OCI-LY1 (cell line): Measurements from ENCODE around the gene SYT7.

Experiments
- H2AFZ ChIP-seq: fragments of 200-600 bp; sonication (generic), shearing (Covaris generic); 2 replicates; pipeline ENCODE4 v1.6.0; 2014; ENCODE audit warnings: antibody characterized with exemption, mild to moderate bottlenecking, low read length
- H3F3A ChIP-seq: fragments of 200-600 bp; sonication (generic), shearing (Covaris generic); 2 replicates; pipeline ENCODE4 v1.6.0; 2014; ENCODE audit warnings: mild to moderate bottlenecking, antibody characterized with exemption, low read length, moderate library complexity; ENCODE audit not compliant: insufficient read depth
- H3K27ac ChIP-seq: fragments of 200-600 bp; sonication (generic); 2 replicates; pipeline ENCODE4 v1.5.1; 2014; ENCODE audit warnings: low read length, mixed run types, mild to moderate bottlenecking, low read depth; ENCODE audit not compliant: poor library complexity, severe bottlenecking
- H3K27me3 ChIP-seq: fragments of 200-600 bp; sonication (generic); 2 replicates; pipeline ENCODE4 v1.6.0; 2014; ENCODE audit warnings: antibody characterized with exemption, mild to moderate bottlenecking, low read length, moderate library complexity; ENCODE audit not compliant: insufficient read depth
- H3K36me3 ChIP-seq: fragments of 200-600 bp; sonication (generic); 2 replicates; pipeline ENCODE4 v1.6.1; 2014; ENCODE audit warnings: mild to moderate bottlenecking, antibody characterized with exemption, low read length, moderate library complexity, mixed read lengths; ENCODE audit not compliant: insufficient read depth
- H3K4me1 ChIP-seq: fragments of 200-600 bp; sonication (generic); 2 replicates; pipeline ENCODE4 v1.5.1; 2014; ENCODE audit warnings: mild to moderate bottlenecking, low read length, moderate library complexity; ENCODE audit not compliant: insufficient read depth, severe bottlenecking
- H3K4me2 ChIP-seq: fragments of 200-600 bp; sonication (generic), shearing (Covaris generic); 2 replicates; pipeline ENCODE4 v1.6.1; 2014; ENCODE audit warnings: low read length
- H3K4me3 ChIP-seq: fragments of 200-600 bp; sonication (generic); 2 replicates; pipeline ENCODE4 v1.5.1; 2014; ENCODE audit warnings: low read length, low read depth, mild to moderate bottlenecking, mixed read lengths; ENCODE audit not compliant: poor library complexity, severe bottlenecking
- H3K79me2 ChIP-seq: fragments of 200-600 bp; shearing (Covaris generic); 2 replicates; pipeline ENCODE4 v1.6.1; 2016; ENCODE audit warnings: mixed run types, low read length, mixed read lengths; ENCODE audit not compliant: insufficient read depth
- H3K9ac ChIP-seq: fragments of 200-600 bp; sonication (generic), shearing (Covaris generic); 2 replicates; pipeline ENCODE4 v1.6.1; 2014; ENCODE audit warnings: mild to moderate bottlenecking, low read length, mixed read lengths
- H3K9me2 ChIP-seq: fragments of 200-600 bp; sonication (generic), shearing (Covaris generic); 2 replicates; pipeline ENCODE4 v1.6.1; 2014; ENCODE audit warnings: low read depth, mild to moderate bottlenecking, low read length, mixed read lengths
- H3K9me3 ChIP-seq: fragments of 200-600 bp; shearing (Covaris generic); 2 replicates; pipeline ENCODE4 v1.6.1; 2014; ENCODE audit warnings: low read length, mixed read lengths
- H4K20me1 ChIP-seq: fragments of 200-600 bp; sonication (generic), shearing (Covaris generic); 2 replicates; pipeline ENCODE4 v1.6.0; 2016; ENCODE audit warnings: mild to moderate bottlenecking, low read length; ENCODE audit not compliant: insufficient read depth
- EZH2 ChIP-seq: fragments of 200-600 bp; sonication (generic), shearing (Covaris generic); IDR thresholded peaks from 2 replicates; pipeline ENCODE4 v1.8.0; 2017; ENCODE audit warnings: borderline replicate concordance, mixed run types, mild to moderate bottlenecking, antibody characterized with exemption, low read length, moderate library complexity, mixed read lengths
- TF ChIP-seq, protein P1 (sequence below): fragments of 200-600 bp; sonication (generic), shearing (Covaris generic); IDR thresholded peaks from 2 replicates; pipeline ENCODE4 v1.5.1; 2017; ENCODE audit warnings: mild to moderate bottlenecking, antibody characterized with exemption, low read length, moderate library complexity, mixed read lengths

The SYT7 gene

DNA sequence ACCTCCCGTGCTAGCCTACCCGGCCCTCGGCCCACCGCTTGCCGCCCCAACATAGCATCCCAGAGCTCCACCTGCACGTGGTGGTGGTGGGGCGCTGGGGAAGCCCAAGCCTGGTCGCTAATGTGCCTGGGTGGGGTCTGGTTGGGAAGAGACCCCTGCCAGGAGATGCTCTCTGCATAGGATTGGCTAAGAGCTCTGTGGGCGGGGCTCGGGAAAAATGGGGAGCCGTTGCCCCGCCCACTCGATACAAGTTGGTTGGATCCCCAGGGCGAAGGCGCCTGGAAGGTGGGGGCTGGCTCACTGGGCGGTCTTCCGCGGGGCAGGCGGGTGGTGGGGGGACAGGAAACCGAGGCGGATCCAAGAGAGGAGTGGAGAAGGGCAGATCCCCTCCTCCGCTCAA is 64.7 kb downstream of the SYT7 start:
- H3F3A ChIP-seq: no peaks in the 10 kb centered on the region
- H3K79me2 ChIP-seq: no peaks in the 10 kb centered on the region
- H3K4me3 ChIP-seq: no peak overlapping the region
- no peak overlapping the region for H3K4me2 ChIP-seq
- no peaks in the 10 kb centered on the region for H4K20me1 ChIP-seq
- no peaks in the 10 kb centered on the region for H3K36me3 ChIP-seq
- no peak overlapping the region for H2AFZ ChIP-seq
- H3K9me2 ChIP-seq: no peaks in the 10 kb centered on the region
- H3K9ac ChIP-seq: no peak overlapping the region
- H3K9me3 ChIP-seq: no peaks in the 10 kb centered on the region
- TF ChIP-seq, protein P1, sequence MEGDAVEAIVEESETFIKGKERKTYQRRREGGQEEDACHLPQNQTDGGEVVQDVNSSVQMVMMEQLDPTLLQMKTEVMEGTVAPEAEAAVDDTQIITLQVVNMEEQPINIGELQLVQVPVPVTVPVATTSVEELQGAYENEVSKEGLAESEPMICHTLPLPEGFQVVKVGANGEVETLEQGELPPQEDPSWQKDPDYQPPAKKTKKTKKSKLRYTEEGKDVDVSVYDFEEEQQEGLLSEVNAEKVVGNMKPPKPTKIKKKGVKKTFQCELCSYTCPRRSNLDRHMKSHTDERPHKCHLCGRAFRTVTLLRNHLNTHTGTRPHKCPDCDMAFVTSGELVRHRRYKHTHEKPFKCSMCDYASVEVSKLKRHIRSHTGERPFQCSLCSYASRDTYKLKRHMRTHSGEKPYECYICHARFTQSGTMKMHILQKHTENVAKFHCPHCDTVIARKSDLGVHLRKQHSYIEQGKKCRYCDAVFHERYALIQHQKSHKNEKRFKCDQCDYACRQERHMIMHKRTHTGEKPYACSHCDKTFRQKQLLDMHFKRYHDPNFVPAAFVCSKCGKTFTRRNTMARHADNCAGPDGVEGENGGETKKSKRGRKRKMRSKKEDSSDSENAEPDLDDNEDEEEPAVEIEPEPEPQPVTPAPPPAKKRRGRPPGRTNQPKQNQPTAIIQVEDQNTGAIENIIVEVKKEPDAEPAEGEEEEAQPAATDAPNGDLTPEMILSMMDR: no peak
- TF ChIP-seq EZH2: no peak
- H3K27ac ChIP-seq: no peak overlapping the region
- H3K4me1 ChIP-seq: no peaks in the 10 kb centered on the region
- no peaks in the 10 kb centered on the region for H3K27me3 ChIP-seq

DNA sequence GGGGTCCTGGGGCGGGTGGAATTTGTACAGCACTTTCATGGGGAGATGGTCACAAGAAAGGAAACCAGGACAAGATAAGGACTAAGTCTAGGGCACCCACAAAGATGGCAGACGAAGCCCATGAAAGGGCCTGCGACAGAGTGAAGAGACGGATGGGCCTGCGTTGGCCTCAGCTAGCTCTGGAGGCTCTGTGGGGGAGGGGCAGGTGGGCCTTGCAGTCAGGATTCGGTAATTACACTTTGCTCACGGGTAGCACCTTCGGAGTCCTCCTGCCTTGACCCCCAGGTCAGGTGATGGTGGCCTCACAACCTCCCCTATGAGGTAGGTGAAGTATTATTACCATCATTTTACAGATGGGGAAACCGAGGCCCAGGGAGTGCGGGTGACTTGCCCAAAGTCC is 65.2 kb downstream of the SYT7 start:
- Histone ChIP-seq H3K9me3 (no peaks in the 10 kb centered on the region), H3K9me2 (no peaks in the 10 kb centered on the region), H4K20me1 (no peaks in the 10 kb centered on the region), H3K9ac (no peak overlapping the region), H3K79me2 (no peaks in the 10 kb centered on the region), H3K4me2 (no peak overlapping the region), H3K4me1 (no peaks in the 10 kb centered on the region), H3K27ac (no peak overlapping the region), H3F3A (no peaks in the 10 kb centered on the region), H3K36me3 (no peaks in the 10 kb centered on the region), H3K4me3 (no peak overlapping the region), H3K27me3 (no peaks in the 10 kb centered on the region), H2AFZ (no peak overlapping the region)
- TF ChIP-seq EZH2: no peak
- TF ChIP-seq, protein P1: no peak

DNA sequence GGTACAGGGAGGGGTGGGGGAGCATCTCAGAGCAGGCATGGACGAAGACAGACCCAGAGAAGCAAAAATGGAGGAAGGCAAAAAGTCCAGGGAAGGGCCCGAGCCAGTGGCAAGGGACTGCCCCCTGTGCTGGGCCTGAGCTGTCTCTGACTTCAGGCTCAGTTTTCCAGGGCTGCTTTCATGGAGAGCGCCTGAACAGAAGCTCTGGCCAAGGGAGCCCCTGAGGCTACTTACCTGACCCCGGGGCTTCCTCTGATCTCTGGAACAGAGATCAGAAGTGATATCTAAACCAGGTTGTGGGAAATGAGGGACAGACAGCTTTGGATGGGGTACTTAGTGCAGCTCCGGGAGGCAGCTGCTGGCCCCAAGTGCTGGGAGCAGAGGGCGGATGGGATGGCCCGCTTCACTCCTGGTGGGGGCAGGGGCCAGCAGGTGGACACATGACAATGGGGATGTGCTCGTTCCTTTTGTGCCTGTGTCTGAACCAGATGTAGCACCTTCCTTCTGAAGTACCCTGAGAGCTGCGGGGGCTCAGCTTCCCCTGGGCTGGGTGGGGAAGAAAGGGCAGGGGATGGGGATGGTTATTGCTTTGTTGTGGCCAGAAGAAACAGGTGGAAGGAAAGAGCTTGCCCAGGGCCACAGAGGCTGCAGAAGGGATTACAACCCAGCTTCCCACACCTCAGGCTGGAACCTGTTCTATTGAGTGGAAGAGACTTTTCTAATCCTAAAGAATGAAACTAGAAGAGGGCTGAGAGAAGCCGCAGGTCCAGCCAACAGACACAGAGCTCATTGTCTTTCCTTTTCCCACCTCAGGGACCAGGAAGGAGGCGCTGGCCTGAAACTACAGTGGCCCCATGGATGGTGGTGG is 66.6 kb downstream of the SYT7 start:
- Histone ChIP-seq H4K20me1 (no peaks in the 10 kb centered on the region), H3K4me2 (no peak overlapping the region), H3K27me3 (peaks cover 6% of the 10 kb centered on the region; the same call in 1 of the 2 replicates), H3K9me3 (no peaks in the 10 kb centered on the region), H3K4me1 (no peaks in the 10 kb centered on the region), H3K4me3 (no peak overlapping the region), H2AFZ (no peak overlapping the region), H3K79me2 (no peaks in the 10 kb centered on the region), H3F3A (no peaks in the 10 kb centered on the region), H3K36me3 (no peaks in the 10 kb centered on the region), H3K9ac (no peak overlapping the region), H3K27ac (no peak overlapping the region), H3K9me2 (no peaks in the 10 kb centered on the region)
- TF ChIP-seq, protein P1: no peak
- no peak for TF ChIP-seq EZH2
